ENCODE results near the gene NAV3.

NAV3 gene

DNA sequence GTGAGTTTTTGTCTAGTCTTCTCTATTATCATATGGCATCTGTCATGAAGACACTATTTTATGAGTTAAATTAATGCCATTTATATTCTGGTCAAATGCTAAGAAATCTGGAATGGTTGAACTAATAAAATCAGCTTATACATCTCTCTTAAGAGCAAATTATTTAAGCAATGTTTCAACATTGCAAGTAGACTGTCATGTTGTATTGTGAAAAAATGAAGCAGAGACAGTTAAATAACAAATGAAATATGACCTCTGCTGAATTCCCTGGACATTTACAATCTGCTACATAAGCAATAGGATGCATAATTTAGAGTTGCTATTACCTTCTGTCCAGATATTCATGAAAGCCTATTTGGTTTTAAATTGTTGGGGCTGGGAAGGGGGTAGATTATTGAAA lies 30.6 kb downstream of the NAV3 start:
- Histone ChIP-seq H3K36me3 (no peaks in the 10 kb centered on the region), H3K9me3 (ENCODE audit: severe bottlenecking) (no peaks in the 10 kb centered on the region), H3K27me3 (ENCODE audit: insufficient read depth, low read depth, severe bottlenecking) (no peaks in the 10 kb centered on the region), H3K27ac (no peak overlapping the region), H3K4me3 (ENCODE audit: low read depth, low read length) (no peak overlapping the region)
- TF ChIP-seq CTCF (IDR thresholded peaks at IDR 0.05; ENCODE audit: low read depth, low read length) = no peak
- no peak for DNase-seq

DNA sequence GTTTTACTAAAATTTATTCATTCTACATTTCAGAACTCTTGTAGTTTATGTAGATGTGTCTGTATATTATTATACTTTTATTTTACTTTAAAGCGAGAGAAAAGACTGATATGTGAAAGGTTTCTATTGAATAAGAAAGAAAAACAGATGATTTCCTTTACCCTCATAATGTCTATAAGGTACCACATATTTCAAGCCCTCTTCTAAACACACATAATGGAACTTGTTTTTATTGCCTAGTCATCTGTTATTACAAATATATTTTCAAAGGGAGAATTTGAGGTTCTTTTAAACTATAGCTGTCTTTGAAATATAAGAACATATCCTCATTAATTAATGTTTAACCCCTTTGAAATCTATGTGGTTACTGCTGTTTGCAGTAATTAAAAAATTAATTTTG lies 34.5 kb downstream of the NAV3 start:
- Histone ChIP-seq H3K27me3 (ENCODE audit: insufficient read depth, low read depth, severe bottlenecking) (no peaks in the 10 kb centered on the region), H3K4me3 (ENCODE audit: low read depth, low read length) (no peak overlapping the region), H3K36me3 (no peaks in the 10 kb centered on the region), H3K27ac (no peak overlapping the region), H3K9me3 (ENCODE audit: severe bottlenecking) (no peaks in the 10 kb centered on the region)
- no peak for DNase-seq
- TF ChIP-seq CTCF (IDR thresholded peaks at IDR 0.05; ENCODE audit: low read depth, low read length) = no peak

- no peaks in the 10 kb centered on the region for H3K36me3 ChIP-seq
- DNase-seq = no peak
- no peak for TF ChIP-seq CTCF (IDR thresholded peaks at IDR 0.05; ENCODE audit: low read depth, low read length)
- H3K27me3 ChIP-seq (ENCODE audit: insufficient read depth, low read depth, severe bottlenecking) = no peaks in the 10 kb centered on the region
- H3K9me3 ChIP-seq (ENCODE audit: severe bottlenecking) = no peaks in the 10 kb centered on the region
- no peak overlapping the region for H3K4me3 ChIP-seq (ENCODE audit: low read depth, low read length)
- no peak overlapping the region for H3K27ac ChIP-seq
Measured at GRCh38 chr12:77878901-77879300, 48.2 kb downstream of the NAV3 start.

DNA sequence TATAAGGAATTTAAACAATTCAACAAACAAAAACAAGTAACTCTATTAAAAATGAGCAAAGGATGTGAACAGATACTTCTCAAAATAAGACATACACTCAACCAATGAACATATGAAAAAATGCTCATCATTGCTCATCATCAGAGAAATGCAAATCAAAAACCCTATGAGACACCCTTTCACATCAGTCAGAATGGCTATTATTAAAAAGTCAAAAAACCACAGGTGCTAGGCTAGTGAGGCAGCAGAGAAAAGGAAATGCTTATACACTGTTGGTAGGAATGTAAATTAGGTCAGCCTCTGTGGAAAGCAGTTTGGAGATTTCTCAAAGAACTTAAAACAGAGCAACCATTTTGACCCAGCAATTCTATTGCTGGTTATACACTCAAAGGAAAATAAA lies 52.0 kb downstream of the NAV3 start:
- TF ChIP-seq CTCF (IDR thresholded peaks at IDR 0.05; ENCODE audit: low read depth, low read length) = no peak
- Histone ChIP-seq H3K27ac (no peak overlapping the region), H3K27me3 (ENCODE audit: insufficient read depth, low read depth, severe bottlenecking) (no peaks in the 10 kb centered on the region), H3K9me3 (ENCODE audit: severe bottlenecking) (no peaks in the 10 kb centered on the region), H3K4me3 (ENCODE audit: low read depth, low read length) (no peak overlapping the region), H3K36me3 (no peaks in the 10 kb centered on the region)
- DNase-seq = no peak

GRCh38 chr12:77888611-77889010 lies 57.9 kb downstream of the NAV3 start:
- no peak for TF ChIP-seq CTCF (IDR thresholded peaks at IDR 0.05; ENCODE audit: low read depth, low read length)
- Histone ChIP-seq H3K36me3 (no peaks in the 10 kb centered on the region), H3K27me3 (ENCODE audit: insufficient read depth, low read depth, severe bottlenecking) (no peaks in the 10 kb centered on the region), H3K9me3 (ENCODE audit: severe bottlenecking) (no peaks in the 10 kb centered on the region), H3K4me3 (ENCODE audit: low read depth, low read length) (no peak overlapping the region), H3K27ac (no peak overlapping the region)
- no peak for DNase-seq

GRCh38 chr12:77891518-77892147 lies 60.9 kb downstream of the NAV3 start:
- Histone ChIP-seq H3K36me3 (no peaks in the 10 kb centered on the region), H3K9me3 (ENCODE audit: severe bottlenecking) (no peaks in the 10 kb centered on the region), H3K27ac (no peak overlapping the region), H3K4me3 (ENCODE audit: low read depth, low read length) (no peak overlapping the region), H3K27me3 (ENCODE audit: insufficient read depth, low read depth, severe bottlenecking) (no peaks in the 10 kb centered on the region)
- DNase-seq = no peak
- no peak for TF ChIP-seq CTCF (IDR thresholded peaks at IDR 0.05; ENCODE audit: low read depth, low read length)
